ENCODE data around the gene PRODH2.

Gene PRODH2

DNA sequence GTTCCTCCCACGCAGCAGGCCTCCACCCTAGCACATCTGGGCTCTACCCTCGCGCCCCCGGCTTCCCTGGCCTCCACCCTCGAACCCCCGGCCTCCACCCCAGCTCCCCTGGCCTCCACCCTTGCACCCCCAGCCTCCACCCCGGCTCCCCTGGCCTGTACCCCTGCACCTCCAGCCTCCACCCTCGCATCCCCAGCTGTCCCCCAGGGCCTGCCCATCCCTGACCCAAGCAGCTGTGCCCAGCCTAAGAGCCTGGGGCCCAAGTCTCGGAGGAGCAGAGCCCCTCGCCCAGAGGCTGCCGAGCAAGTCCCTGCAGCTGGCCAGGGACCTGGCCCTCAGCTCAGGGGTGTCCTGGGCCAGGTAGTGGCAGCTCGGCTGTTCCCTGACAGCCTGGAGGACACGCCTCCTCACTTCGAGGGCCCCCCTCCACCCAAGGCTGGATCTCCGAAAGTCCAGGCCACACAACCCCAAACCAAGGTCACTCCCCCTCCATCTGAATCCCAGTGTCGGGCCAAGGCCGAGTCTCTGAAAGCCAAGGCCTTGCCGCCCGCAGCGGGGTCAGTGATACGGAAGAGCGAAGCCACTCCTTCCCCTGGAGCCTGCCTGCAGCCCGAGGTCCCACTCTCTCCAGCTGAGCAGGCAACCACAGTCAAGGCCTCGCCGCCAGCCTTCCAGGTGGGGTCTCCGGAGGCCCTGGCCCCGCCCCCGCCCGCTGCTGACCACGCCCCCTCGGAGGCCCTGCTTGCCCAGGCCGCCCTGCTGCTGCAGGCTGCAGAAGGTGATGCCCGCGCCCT lies 45.2 kb downstream of the PRODH2 start:
- DNase-seq (ENCODE audit: low spot score), result peak; percentile 26
- in situ Hi-C loops (cut with MboI; ENCODE audit: low pct_unique_long_range_greater_than_20kb, low sequenced_read_pairs, unreplicated experiment), result no loop called here
- TF ChIP-seq, protein P1, sequence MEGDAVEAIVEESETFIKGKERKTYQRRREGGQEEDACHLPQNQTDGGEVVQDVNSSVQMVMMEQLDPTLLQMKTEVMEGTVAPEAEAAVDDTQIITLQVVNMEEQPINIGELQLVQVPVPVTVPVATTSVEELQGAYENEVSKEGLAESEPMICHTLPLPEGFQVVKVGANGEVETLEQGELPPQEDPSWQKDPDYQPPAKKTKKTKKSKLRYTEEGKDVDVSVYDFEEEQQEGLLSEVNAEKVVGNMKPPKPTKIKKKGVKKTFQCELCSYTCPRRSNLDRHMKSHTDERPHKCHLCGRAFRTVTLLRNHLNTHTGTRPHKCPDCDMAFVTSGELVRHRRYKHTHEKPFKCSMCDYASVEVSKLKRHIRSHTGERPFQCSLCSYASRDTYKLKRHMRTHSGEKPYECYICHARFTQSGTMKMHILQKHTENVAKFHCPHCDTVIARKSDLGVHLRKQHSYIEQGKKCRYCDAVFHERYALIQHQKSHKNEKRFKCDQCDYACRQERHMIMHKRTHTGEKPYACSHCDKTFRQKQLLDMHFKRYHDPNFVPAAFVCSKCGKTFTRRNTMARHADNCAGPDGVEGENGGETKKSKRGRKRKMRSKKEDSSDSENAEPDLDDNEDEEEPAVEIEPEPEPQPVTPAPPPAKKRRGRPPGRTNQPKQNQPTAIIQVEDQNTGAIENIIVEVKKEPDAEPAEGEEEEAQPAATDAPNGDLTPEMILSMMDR (IDR thresholded peaks at IDR 0.05; ENCODE audit: extremely low read depth, insufficient read depth, missing control alignments), result no peak

DNA sequence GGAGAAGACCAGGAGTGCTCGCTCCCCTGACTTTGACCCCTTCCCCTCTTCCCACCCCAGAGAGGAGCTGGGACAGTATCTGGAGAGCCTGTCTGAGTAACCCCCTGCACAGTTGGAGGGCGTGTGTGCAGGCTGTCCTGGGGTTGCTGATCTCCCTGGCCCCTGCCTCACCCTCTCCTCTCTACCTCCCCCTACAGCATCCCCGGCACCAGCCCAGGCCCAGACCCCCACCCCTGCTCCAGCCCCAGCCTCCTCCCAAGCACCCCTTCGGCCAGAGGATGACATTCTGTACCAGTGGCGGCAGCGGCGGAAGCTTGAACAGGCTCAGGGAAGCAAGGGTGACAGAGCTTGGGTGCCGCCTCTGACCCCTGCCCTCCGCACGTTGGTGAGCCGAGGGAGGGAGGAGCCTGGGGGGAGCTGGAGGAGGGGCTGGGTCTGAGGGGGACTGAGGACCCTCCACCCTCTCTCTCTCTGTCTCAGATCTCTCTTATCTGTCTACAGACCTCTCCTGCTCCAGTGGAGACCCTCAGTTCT lies 46.0 kb downstream of the PRODH2 start:
- no peak for DNase-seq (ENCODE audit: low spot score)
- in situ Hi-C loops (cut with MboI; ENCODE audit: low pct_unique_long_range_greater_than_20kb, low sequenced_read_pairs, unreplicated experiment), result no loop called here
- TF ChIP-seq, protein P1 (IDR thresholded peaks at IDR 0.05; ENCODE audit: extremely low read depth, insufficient read depth, missing control alignments), result no peak

DNA sequence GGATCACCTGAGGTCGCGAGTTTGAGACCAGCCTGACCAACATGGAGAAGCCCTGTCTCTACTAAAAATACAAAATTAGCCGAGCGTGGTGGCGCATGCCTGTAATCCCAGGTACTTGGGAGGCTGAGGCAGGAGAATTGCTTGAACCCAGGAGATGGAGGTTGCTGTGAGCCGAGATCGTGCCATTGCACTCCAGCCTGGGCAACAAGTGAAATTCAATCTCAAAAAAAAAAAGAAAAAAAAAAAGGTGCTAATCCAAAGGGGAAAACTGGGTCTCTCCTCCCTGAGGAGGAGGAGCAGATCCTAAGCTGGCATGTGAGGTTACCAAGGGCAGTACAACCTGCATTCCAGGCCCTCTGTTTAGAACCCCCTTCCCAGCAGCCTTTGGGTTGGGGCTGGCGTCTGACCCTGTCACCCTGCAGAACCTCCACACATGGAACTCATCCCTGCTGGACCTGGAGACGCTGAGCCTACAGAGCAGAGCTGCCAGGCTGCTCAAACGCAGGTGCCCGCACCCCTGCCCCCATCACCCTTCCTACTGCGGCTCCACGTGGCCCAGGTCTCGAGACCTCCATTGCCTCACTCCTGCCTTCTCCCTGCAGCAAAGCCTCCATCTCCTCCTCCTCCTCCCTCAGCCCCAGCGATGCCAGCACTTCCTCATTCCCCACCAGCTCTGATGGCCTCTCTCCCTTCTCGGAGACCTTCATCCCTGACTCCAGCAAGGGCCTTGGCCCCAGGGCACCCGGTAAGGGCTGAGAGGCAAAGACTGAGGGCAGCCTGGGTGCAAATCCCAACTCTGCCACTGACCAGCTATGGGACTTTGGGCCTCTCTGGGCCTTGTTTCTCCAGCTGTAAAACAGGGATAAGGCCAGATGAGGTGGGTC lies 48.0 kb downstream of the PRODH2 start:
- in situ Hi-C loops (cut with MboI; ENCODE audit: low pct_unique_long_range_greater_than_20kb, low sequenced_read_pairs, unreplicated experiment), result no loop called here
- no peak for DNase-seq (ENCODE audit: low spot score)
- TF ChIP-seq, protein P1 (IDR thresholded peaks at IDR 0.05; ENCODE audit: extremely low read depth, insufficient read depth, missing control alignments), result no peak

DNA sequence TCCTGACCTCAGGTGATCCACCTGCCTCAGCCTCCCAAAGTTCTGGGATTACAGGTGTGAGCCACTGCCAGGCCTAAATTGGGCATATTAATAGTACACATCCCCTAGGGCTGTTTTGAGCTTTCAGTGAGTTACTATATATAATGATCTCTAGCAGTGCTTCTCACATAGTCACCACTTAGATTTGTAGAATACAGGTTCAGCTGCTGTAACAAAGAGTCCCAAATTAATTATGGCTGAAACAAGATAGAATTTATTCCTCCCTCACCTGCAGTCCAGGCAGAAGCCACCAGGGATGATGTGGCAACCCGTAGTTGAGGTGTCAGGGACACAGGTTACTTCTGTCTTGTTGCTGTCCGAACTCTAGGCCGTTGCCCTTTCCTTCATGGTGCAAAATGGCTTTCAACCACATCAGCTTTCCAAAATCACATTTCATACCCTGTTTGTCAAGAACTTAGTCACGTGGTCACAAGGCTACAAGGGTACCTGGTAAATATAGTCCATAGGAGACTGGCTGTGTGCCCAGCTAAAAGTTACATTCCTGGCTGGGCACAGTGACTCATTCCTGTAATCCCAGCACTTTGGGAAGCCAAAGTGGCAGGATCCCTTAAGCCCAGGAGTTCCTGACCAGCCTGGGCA lies 51.8 kb downstream of the PRODH2 start:
- no peak for DNase-seq (ENCODE audit: low spot score)
- TF ChIP-seq, protein P1 (IDR thresholded peaks at IDR 0.05; ENCODE audit: extremely low read depth, insufficient read depth, missing control alignments), result no peak
- in situ Hi-C loops (cut with MboI; ENCODE audit: low pct_unique_long_range_greater_than_20kb, low sequenced_read_pairs, unreplicated experiment), result no loop called here

DNA sequence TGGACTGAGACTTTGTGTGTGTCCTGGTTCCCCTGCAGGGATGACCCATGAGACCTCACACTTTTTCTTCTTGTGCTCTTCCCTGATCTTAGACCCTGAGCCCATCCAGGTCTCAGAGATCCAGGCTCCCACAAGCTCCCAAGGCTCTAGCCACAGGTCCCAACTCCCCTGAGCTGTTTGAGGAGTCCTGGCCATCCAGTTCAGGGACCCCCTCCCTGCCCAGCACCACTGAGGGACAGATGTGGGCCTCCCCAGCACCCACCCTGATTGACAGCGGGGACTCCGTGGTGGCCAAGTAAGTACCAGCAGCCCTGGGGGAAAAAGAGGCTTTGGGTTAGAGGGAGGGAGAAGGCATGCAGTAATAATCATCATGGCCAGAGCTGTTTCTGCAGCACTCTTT lies 52.9 kb downstream of the PRODH2 start:
- in situ Hi-C loops (cut with MboI; ENCODE audit: low pct_unique_long_range_greater_than_20kb, low sequenced_read_pairs, unreplicated experiment), result no loop called here
- no peak for DNase-seq (ENCODE audit: low spot score)
- TF ChIP-seq, protein P1 (IDR thresholded peaks at IDR 0.05; ENCODE audit: extremely low read depth, insufficient read depth, missing control alignments), result no peak

All from GM13977 (cell line).